Kidney (tissue), 14 donors: ENCODE measurements around the gene GRHL1. TPM values are rescaled to one million over a fixed set of nuclear protein-coding genes. Genes with fewer than 3 reads are reported as not detected.

Experiments
- DNase-seq, 5 donors: peaks; one replicate each; pipeline ENCODE4 v3.0.0-alpha.2; 2013 to 2020
- FAIRE-seq: peaks from 2 replicates; lab custom pipeline; 2012; peaks lifted over from hg19 to GRCh38; lab: Jason Lieb, UNC
- H3K27ac ChIP-seq, 2 donors: one replicate each; pipeline ENCODE4 v1.7.0; 2013; ENCODE audit warnings: low read depth in 2 of 2, low read length in 2 of 2, inconsistent platforms in 1 of 2
- H3K27me3 ChIP-seq: one replicate; pipeline ENCODE4 v1.7.1; 2013; ENCODE audit warnings: low read length, inconsistent platforms; ENCODE audit not compliant: control insufficient read depth, insufficient read depth
- H3K36me3 ChIP-seq, 3 donors: one replicate each; pipeline versions ENCODE4 v1.7.0 to v1.7.1; 2013; ENCODE audit warnings: low read length in 3 of 3, control low read depth in 1 of 3, inconsistent platforms in 1 of 3; ENCODE audit not compliant: insufficient read depth in 3 of 3, control insufficient read depth in 2 of 3
- H3K4me1 ChIP-seq, 3 donors: one replicate each; pipeline versions ENCODE4 v1.7.0 to v1.7.1; 2013; ENCODE audit warnings: low read length in 3 of 3, inconsistent platforms in 1 of 3, low read depth in 1 of 3; ENCODE audit not compliant: control insufficient read depth in 2 of 3, insufficient read depth in 2 of 3
- H3K4me3 ChIP-seq, 3 donors: one replicate each; pipeline versions ENCODE4 v1.7.0 to v1.8.1; 2013; ENCODE audit warnings: low read length in 3 of 3, control low read depth in 1 of 3, inconsistent platforms in 1 of 3
- H3K9ac ChIP-seq, 3 donors: one replicate each; pipeline versions ENCODE4 v1.7.0 to v1.7.1; 2013; ENCODE audit warnings: low read length in 3 of 3, control low read depth in 1 of 3, inconsistent platforms in 1 of 3
- H3K9me3 ChIP-seq, 3 donors: one replicate each; pipeline versions ENCODE4 v1.7.0 to v1.7.1; 2013; ENCODE audit warnings: low read length in 3 of 3, control low read depth in 1 of 3, inconsistent platforms in 1 of 3; ENCODE audit not compliant: control insufficient read depth in 2 of 3, insufficient read depth in 1 of 3
- intact Hi-C: fragments of 100-400 bp; cut with DNase I; formaldehyde crosslinking; loops from one replicate; pipeline ENCODE4 v1.11.1; 2022
- polyA plus RNA-seq: library from polyadenylated mRNA; stranded (reverse); fragments of 350-450 nt; fragmentation: Illumina TruSeq; extraction: RNeasy Lipid Tissue Mini Kit (QIAGEN cat#74804); gene quantifications from one replicate; pipeline ENCODE4 v1.2.3, GENCODE V29; 2014; ENCODE audit warnings: low read depth, low replicate concordance; ENCODE audit not compliant: insufficient read depth
- total RNA-seq: library from RNA; stranded (reverse); fragmentation: NEBNext Ultra II Directional; extraction: Animal tissue kit (Norgen Biotek cat#: 25700); gene quantifications from one replicate; pipeline ENCODE4 v1.2.1, GENCODE V29; 2021
- TF ChIP-seq, protein P1 (sequence below): IDR thresholded peaks from 3 replicates; pipeline ENCODE4 v1.5.1; 2012; ENCODE audit warnings: mild to moderate bottlenecking, moderate library complexity, borderline replicate concordance; ENCODE audit not compliant: insufficient read depth; ENCODE audit errors: extremely low read depth
- donor health status: control.
- donor health status: control.
- donor health status: control.
- donor health status: control.
- donor health status: control.
- donor health status: DM: yes; HTN: yes; CAD: no.
- donor health status: Normal renal cell carcinoma (clear cell type).

The GRHL1 gene
- total and polyA plus RNA-seq, 2 donors from 2014 or later, result 2.3 to 6.0 TPM

DNA sequence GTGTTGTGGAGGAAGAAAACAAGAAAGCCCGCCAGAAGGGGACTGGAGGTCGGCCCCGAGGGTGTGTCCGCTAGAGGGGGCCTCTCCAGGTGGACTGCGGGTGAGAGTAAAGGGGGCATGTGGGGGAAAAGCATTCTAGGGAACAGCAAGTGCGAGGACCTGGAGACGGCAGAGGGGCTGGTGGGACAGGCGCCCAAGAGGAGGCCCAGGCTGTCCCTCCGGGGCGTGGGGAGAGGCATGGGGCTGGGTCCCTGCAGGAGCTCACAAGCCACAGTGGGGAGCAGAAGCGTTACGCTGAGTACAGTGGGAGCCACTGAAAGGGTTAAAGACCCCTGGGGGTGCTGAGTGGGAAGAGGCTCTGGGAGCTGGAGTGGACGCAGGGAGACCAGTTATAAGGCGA is 90.2 kb downstream of the GRHL1 start:
- Histone ChIP-seq H3K27me3 (no peaks in the 10 kb centered on the region), H3K27ac (peak overlapping the region; percentile 96 to 99), H3K9ac (peak overlapping the region in 2 of 3 donors; percentile 8 to 75), H3K4me3 (peak overlapping the region in 1 of 3 donors; percentile 71), H3K4me1 (peaks cover 0 to 39% (median 34%) of the 10 kb centered on the region in 3 donors), H3K36me3 (peaks cover 0 to 7% (median 3%) of the 10 kb centered on the region in 3 donors), H3K9me3 (no peaks in the 10 kb centered on the region)
- TF ChIP-seq, protein P1, sequence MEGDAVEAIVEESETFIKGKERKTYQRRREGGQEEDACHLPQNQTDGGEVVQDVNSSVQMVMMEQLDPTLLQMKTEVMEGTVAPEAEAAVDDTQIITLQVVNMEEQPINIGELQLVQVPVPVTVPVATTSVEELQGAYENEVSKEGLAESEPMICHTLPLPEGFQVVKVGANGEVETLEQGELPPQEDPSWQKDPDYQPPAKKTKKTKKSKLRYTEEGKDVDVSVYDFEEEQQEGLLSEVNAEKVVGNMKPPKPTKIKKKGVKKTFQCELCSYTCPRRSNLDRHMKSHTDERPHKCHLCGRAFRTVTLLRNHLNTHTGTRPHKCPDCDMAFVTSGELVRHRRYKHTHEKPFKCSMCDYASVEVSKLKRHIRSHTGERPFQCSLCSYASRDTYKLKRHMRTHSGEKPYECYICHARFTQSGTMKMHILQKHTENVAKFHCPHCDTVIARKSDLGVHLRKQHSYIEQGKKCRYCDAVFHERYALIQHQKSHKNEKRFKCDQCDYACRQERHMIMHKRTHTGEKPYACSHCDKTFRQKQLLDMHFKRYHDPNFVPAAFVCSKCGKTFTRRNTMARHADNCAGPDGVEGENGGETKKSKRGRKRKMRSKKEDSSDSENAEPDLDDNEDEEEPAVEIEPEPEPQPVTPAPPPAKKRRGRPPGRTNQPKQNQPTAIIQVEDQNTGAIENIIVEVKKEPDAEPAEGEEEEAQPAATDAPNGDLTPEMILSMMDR, result no peak
- DNase-seq (peak in 1 of 5 donors; percentile 78), FAIRE-seq (no peak)
- intact Hi-C loops, result no loop called here

DNA sequence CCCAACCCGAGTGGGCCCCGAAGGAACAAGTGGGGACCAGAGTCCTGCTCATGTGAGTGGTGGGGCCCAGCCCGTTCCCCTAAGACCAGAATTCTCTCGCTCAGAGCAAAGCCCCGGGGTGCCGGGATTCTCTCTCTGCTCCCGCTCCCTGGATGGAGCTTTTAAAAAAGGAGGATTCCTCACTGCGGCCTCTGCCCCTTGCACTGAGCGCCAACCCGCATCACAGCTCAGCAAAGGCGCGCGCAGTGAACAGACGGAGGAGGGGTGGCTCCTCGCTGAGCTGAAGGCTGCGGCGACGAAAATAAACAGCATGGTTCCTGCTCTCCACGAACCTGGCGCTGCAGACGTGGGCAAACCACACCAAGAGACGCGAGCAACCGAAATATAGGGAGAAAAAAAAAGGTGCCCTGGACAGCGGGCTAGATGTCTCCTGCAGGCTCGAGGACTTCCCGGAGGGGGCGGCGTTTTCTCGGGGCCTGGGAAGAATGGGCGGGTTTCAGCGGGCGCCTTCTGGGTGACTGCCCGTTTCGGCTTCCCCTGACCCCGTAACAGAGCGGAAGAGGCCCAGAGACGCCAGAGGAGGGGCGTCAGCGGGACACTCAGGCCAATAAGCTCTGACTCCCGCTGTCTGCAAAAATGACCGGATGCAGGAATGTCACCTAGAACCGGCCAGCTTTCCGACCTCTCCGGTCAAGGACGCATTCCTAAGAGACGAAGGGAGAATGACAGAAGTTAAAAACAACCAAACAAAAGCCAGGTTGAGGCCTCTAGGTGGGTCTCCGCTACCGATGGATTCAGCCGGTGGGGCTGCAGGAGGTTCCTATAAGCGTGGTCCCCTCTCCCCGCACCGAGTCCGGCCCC is 91.0 kb downstream of the GRHL1 start:
- FAIRE-seq, result no peak
- intact Hi-C loops, result no loop called here
- Histone ChIP-seq H3K4me1 (peaks cover 0 to 31% (median 31%) of the 10 kb centered on the region in 3 donors), H3K27ac (peak overlapping the region; percentile 96 to 99), H3K9ac (peak overlapping the region; percentile 35 to 75 (median 46)), H3K9me3 (no peaks in the 10 kb centered on the region), H3K4me3 (peak overlapping the region; percentile 57 to 73 (median 71)), H3K36me3 (peaks cover 0 to 8% (median 3%) of the 10 kb centered on the region in 3 donors), H3K27me3 (no peaks in the 10 kb centered on the region)
- peak; percentile 82 to 96 (median 90) for DNase-seq
- TF ChIP-seq, protein P1, result no peak

- FAIRE-seq (no peak), DNase-seq (peak; percentile 92 to 98 (median 96))
- H3K4me3 ChIP-seq, result peak within 1 kb of the TSS; percentile 57 to 77 (median 73)
- TF ChIP-seq, protein P1, result no peak
- H3K9ac ChIP-seq, result peak within 1 kb of the TSS; percentile 35 to 77 (median 75)
- no peaks in the 10 kb centered on the region for H3K9me3 ChIP-seq
- H3K36me3 ChIP-seq, result peaks cover 0 to 17% (median 6%) of the 10 kb centered on the region in 3 donors
- H3K27me3 ChIP-seq, result no peaks in the 10 kb centered on the region
- H3K4me1 ChIP-seq, result peaks cover 0 to 37% (median 35%) of the 10 kb centered on the region in 3 donors
- H3K27ac ChIP-seq, result peak within 1 kb of the TSS; percentile 99
- intact Hi-C loops, result no loop called here
Observed at GRCh38 chr2:10043256-10043905, 91.9 kb downstream of the GRHL1 start, which contains the start of gene KLF11. Gene KLF11, plus strand, starts transcription at chr2:10043550. Its CDS starts 167 bp downstream, at chr2:10043717.
